Measurements from ENCODE around the gene TPRG1.

Gene TPRG1

GRCh38 chr3:189337673-189338091, 165.9 kb downstream of the TPRG1 start:
- Histone ChIP-seq H3F3A (ENCODE audit: control insufficient read depth, insufficient read depth) (no peaks in the 10 kb centered on the region), H3K79me2 (ENCODE audit: control insufficient read depth, low read length) (no peaks in the 10 kb centered on the region), H3K27me3 (ENCODE audit: control insufficient read depth, low read length) (peaks cover 6% of the 10 kb centered on the region), H3K4me3 (ENCODE audit: low read length) (no peak overlapping the region), H4K20me1 (ENCODE audit: control insufficient read depth, insufficient read depth, low read depth, low read length) (no peaks in the 10 kb centered on the region), H3K36me3 (ENCODE audit: control insufficient read depth, low read length) (no peaks in the 10 kb centered on the region), H3K4me2 (ENCODE audit: low read length) (no peak overlapping the region), H3K27ac (ENCODE audit: low read depth, low read length) (no peak overlapping the region), H3K4me1 (ENCODE audit: control insufficient read depth, low read length) (no peaks in the 10 kb centered on the region), H3K9me3 (ENCODE audit: control insufficient read depth, insufficient read depth, low read length) (no peaks in the 10 kb centered on the region), H3K9me2 (replicated peaks; ENCODE audit: control insufficient read depth, low read length) (no peaks in the 10 kb centered on the region)
- peak; percentile 20 for TF ChIP-seq CTCF (IDR thresholded peaks at IDR 0.05; ENCODE audit: low read depth, low read length, poor library complexity, severe bottlenecking)
- no peak for TF ChIP-seq EZH2phosphoT487 (IDR thresholded peaks at IDR 0.05; ENCODE audit: borderline replicate concordance, low read length)

- Histone ChIP-seq H3K27ac (ENCODE audit: low read depth, low read length) (no peak overlapping the region), H3K36me3 (ENCODE audit: control insufficient read depth, low read length) (no peaks in the 10 kb centered on the region), H3K9me2 (replicated peaks; ENCODE audit: control insufficient read depth, low read length) (no peaks in the 10 kb centered on the region), H4K20me1 (ENCODE audit: control insufficient read depth, insufficient read depth, low read depth, low read length) (no peaks in the 10 kb centered on the region), H3K9me3 (ENCODE audit: control insufficient read depth, insufficient read depth, low read length) (no peaks in the 10 kb centered on the region), H3K4me2 (ENCODE audit: low read length) (no peak overlapping the region), H3K4me3 (ENCODE audit: low read length) (no peak overlapping the region), H3F3A (ENCODE audit: control insufficient read depth, insufficient read depth) (no peaks in the 10 kb centered on the region), H3K4me1 (ENCODE audit: control insufficient read depth, low read length) (no peaks in the 10 kb centered on the region), H3K79me2 (ENCODE audit: control insufficient read depth, low read length) (no peaks in the 10 kb centered on the region), H3K27me3 (ENCODE audit: control insufficient read depth, low read length) (peaks cover 12% of the 10 kb centered on the region)
- TF ChIP-seq CTCF (IDR thresholded peaks at IDR 0.05; ENCODE audit: low read depth, low read length, poor library complexity, severe bottlenecking) = no peak
- TF ChIP-seq EZH2phosphoT487 (IDR thresholded peaks at IDR 0.05; ENCODE audit: borderline replicate concordance, low read length) = no peak
These were observed 166.6 kb downstream of the TPRG1 start for GRCh38 chr3:189338366-189338765.

- TF ChIP-seq EZH2phosphoT487 (IDR thresholded peaks at IDR 0.05; ENCODE audit: borderline replicate concordance, low read length) = no peak
- no peak for TF ChIP-seq CTCF (IDR thresholded peaks at IDR 0.05; ENCODE audit: low read depth, low read length, poor library complexity, severe bottlenecking)
- no peak overlapping the region for H3K4me3 ChIP-seq (ENCODE audit: low read length)
- H3K27me3 ChIP-seq (ENCODE audit: control insufficient read depth, low read length) = peaks cover 19% of the 10 kb centered on the region
- H3K4me2 ChIP-seq (ENCODE audit: low read length) = no peak overlapping the region
- no peaks in the 10 kb centered on the region for H3K79me2 ChIP-seq (ENCODE audit: control insufficient read depth, low read length)
- H3F3A ChIP-seq (ENCODE audit: control insufficient read depth, insufficient read depth) = no peaks in the 10 kb centered on the region
- no peaks in the 10 kb centered on the region for H3K9me2 ChIP-seq (replicated peaks; ENCODE audit: control insufficient read depth, low read length)
- no peaks in the 10 kb centered on the region for H4K20me1 ChIP-seq (ENCODE audit: control insufficient read depth, insufficient read depth, low read depth, low read length)
- H3K36me3 ChIP-seq (ENCODE audit: control insufficient read depth, low read length) = no peaks in the 10 kb centered on the region
- H3K27ac ChIP-seq (ENCODE audit: low read depth, low read length) = no peak overlapping the region
- no peaks in the 10 kb centered on the region for H3K9me3 ChIP-seq (ENCODE audit: control insufficient read depth, insufficient read depth, low read length)
- no peaks in the 10 kb centered on the region for H3K4me1 ChIP-seq (ENCODE audit: control insufficient read depth, low read length)
These were observed 168.2 kb downstream of the TPRG1 start for GRCh38 chr3:189339996-189340395.

Data from DOHH2 (cell line).